Spleen (tissue), 11 donors: Measurements from ENCODE around the gene CAND2. TPM values are rescaled to one million over a fixed set of nuclear protein-coding genes. Genes with fewer than 3 reads are reported as not detected.

ENCODE experiments used
- DNase-seq: peaks from one replicate; pipeline ENCODE4 v3.0.0-alpha.2; 2020
- H3K27ac ChIP-seq, 8 donors: fragments of 200-600 bp; sonication (generic) in 7 of 8; 1 replicate in 4 of 8; 2 replicates in 4 of 8; pipeline versions ENCODE4 v1.5.0 to v1.8.0; 2016 to 2021; ENCODE audit warnings: inconsistent platforms in 4 of 8, mild to moderate bottlenecking in 4 of 8, moderate library complexity in 1 of 8
- H3K27me3 ChIP-seq, 7 donors: fragments of 200-600 bp; sonication (generic) in 6 of 7; replicated peaks in 1 of 7; 1 replicate in 4 of 7; 2 replicates in 3 of 7; pipeline versions ENCODE4 v1.5.0 to v1.8.0; 2016 to 2021; ENCODE audit warnings: inconsistent platforms in 3 of 7, mild to moderate bottlenecking in 1 of 7
- H3K36me3 ChIP-seq, 6 donors: fragments of 200-600 bp; sonication (generic) in 5 of 6; 1 replicate in 4 of 6; 2 replicates in 2 of 6; pipeline versions ENCODE4 v1.5.0 to v1.8.0; 2016 to 2021; ENCODE audit warnings: inconsistent platforms in 2 of 6
- H3K4me1 ChIP-seq, 6 donors: fragments of 200-600 bp; sonication (generic) in 5 of 6; 1 replicate in 3 of 6; 2 replicates in 3 of 6; pipeline versions ENCODE4 v1.5.0 to v1.8.0; 2016 to 2021; ENCODE audit warnings: inconsistent platforms in 3 of 6
- H3K4me3 ChIP-seq, 8 donors: fragments of 200-600 bp; sonication (generic) in 7 of 8; 1 replicate in 4 of 8; 2 replicates in 4 of 8; pipeline versions ENCODE4 v1.5.0 to v1.8.0; 2016 to 2021; ENCODE audit warnings: inconsistent platforms in 4 of 8, mild to moderate bottlenecking in 4 of 8, moderate library complexity in 2 of 8
- H3K9me3 ChIP-seq, 8 donors: fragments of 200-600 bp; sonication (generic) in 7 of 8; 1 replicate in 4 of 8; 2 replicates in 4 of 8; pipeline versions ENCODE4 v1.5.0 to v1.8.0; 2016 to 2021; ENCODE audit warnings: inconsistent platforms in 4 of 8
- POLR2A ChIP-seq, 3 donors: fragments of 450-650 bp; IDR thresholded peaks; one replicate each; pipeline ENCODE4 v1.5.1; 2017; ENCODE audit warnings: antibody characterized with exemption in 3 of 3, mild to moderate bottlenecking in 1 of 3
- POLR2AphosphoS5 ChIP-seq, 3 donors: sonication (generic); formaldehyde crosslinking; IDR thresholded peaks; one replicate each; pipeline ENCODE4 v1.5.1; 2017; ENCODE audit warnings: antibody characterized with exemption in 3 of 3
- WGBS, 5 donors: extraction: QIAGEN DNeasy Blood & Tissue Kit in 3 of 5; methylation state at CpG; one replicate each; pipeline versions ENCODE4 v1.1.5 to v1.1.7; 2013 to 2018; 5-methylcytosine and 5-hydroxymethylcytosine counted together
- intact Hi-C: fragments of 100-400 bp; cut with DNase I; formaldehyde crosslinking; loops from one replicate; pipeline ENCODE4 v1.15.0; 2023; ENCODE audit warnings: low total_unique reads
- polyA plus RNA-seq, 3 donors: library from polyadenylated mRNA; stranded (reverse); fragments of 200-250 nt; gene quantifications; one replicate each; pipeline ENCODE4 v1.2.1, GENCODE V29; 2013
- total RNA-seq, 7 donors: library from RNA; depleted of rRNA in 3 of 7; stranded (reverse); fragments of >200 nt in 3 of 7; fragmentation: NEBNext Ultra II Directional in 4 of 7; extraction: Animal tissue kit (Norgen Biotek cat#: 25700) in 4 of 7; gene quantifications; one replicate each; pipeline versions ENCODE4 v1.1.0 to v1.2.1, GENCODE V29; 2016 to 2021
- TF ChIP-seq, protein P1 (sequence below), 11 experiments: fragments of 200-600 bp in 7 of 11; fragments of 450-650 bp in 4 of 11; sonication (generic) in 4 of 11; IDR thresholded peaks in 8 of 11; conservative IDR thresholded peaks in 3 of 11; 1 replicate in 7 of 11; 2 replicates in 4 of 11; pipeline versions ENCODE4 v1.4.0 to v1.8.0; 2016 to 2021; ENCODE audit warnings: antibody characterized with exemption in 11 of 11, inconsistent platforms in 4 of 11, mild to moderate bottlenecking in 1 of 11
- donor health status: healthy with polysubstance abuse.
- donor health status: DM: no; HTN: no; CAD: no; lungs with moderate emphysema.
- donor health status: DM: no; HTN: no; CAD: no.
- donor health status: Bipolar disorder and iron deficiency.
- donor health status: healthy.
- donor health status: DM: no; HTN: no; CAD: no.
- donor health status: DM: yes; HTN: yes; CAD: no.

The CAND2 gene
- total and polyA plus RNA-seq, 10 donors = 0.78 to 12.2 (median 7.5) TPM

DNA sequence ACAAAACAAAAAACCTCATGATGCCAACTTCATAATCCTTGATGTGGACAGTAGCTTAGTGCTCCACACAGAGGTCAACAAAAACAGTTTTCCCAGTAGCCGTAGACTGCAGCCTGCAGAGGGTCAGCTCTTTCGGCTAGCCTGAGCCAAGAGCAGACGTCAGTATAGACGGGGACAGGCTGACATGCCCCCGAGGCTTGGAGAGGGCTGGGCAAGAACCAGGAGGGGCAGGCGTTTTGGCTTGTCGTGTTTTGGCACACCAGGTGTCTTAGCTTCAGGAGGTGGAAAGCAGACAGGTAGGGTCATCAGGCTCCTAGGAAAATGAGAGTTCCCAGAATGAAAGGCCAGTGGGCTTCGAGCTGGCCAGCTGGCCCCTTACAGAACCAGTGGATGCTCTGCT, 21.8 kb downstream of the CAND2 start:
- WGBS, 5 donors = 81 to 96% (median 92%) methylated on average over 8 of the region's 8 CpGs

DNA sequence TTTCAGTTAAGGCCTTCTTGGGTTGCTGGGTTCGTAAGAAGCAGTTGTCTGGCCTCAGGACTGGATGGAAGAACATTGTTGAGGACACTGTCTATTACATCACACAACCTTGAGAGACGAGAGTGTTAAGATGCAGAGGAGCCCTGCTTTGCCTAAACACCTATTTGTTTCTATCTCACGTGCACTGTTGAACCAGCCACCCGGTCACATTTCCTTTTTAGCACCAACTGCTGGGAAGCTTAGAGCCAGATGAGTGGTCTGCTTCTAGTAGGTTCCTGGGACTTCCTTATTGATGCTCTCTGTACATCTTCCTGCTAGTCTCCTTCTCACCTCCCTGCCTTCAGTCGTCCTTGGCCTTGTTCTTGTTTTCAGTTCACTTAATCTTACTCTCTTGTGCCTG, 22.3 kb downstream of the CAND2 start:
- DNase-seq = peak; percentile 1
- TF ChIP-seq POLR2AphosphoS5 (IDR thresholded peaks at IDR 0.05) = no peak
- TF ChIP-seq POLR2A (IDR thresholded peaks at IDR 0.05) = no peak
- TF ChIP-seq, protein P1, sequence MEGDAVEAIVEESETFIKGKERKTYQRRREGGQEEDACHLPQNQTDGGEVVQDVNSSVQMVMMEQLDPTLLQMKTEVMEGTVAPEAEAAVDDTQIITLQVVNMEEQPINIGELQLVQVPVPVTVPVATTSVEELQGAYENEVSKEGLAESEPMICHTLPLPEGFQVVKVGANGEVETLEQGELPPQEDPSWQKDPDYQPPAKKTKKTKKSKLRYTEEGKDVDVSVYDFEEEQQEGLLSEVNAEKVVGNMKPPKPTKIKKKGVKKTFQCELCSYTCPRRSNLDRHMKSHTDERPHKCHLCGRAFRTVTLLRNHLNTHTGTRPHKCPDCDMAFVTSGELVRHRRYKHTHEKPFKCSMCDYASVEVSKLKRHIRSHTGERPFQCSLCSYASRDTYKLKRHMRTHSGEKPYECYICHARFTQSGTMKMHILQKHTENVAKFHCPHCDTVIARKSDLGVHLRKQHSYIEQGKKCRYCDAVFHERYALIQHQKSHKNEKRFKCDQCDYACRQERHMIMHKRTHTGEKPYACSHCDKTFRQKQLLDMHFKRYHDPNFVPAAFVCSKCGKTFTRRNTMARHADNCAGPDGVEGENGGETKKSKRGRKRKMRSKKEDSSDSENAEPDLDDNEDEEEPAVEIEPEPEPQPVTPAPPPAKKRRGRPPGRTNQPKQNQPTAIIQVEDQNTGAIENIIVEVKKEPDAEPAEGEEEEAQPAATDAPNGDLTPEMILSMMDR (IDR thresholded peaks at IDR 0.05 in 8 of 11, conservative IDR thresholded peaks at IDR 0.05 in 3 of 11) = no peak
- H3K27me3 ChIP-seq = no peaks in the 10 kb centered on the region
- 59 to 73% (median 65%) methylated on average over 5 of the region's 5 CpGs for WGBS, 5 donors
- no peak overlapping the region for H3K4me3 ChIP-seq
- intact Hi-C loops = no loop called here
- peaks cover 0 to 9% (median 3%) of the 10 kb centered on the region in 6 donors for H3K4me1 ChIP-seq
- no peak overlapping the region for H3K27ac ChIP-seq
- peaks cover 0 to 48% (median 14%) of the 10 kb centered on the region in 6 donors for H3K36me3 ChIP-seq
- no peaks in the 10 kb centered on the region for H3K9me3 ChIP-seq

More for the DNA sequence above, 21.8 kb downstream of the CAND2 start:
- peaks cover 0 to 9% (median 3%) of the 10 kb centered on the region in 6 donors for H3K4me1 ChIP-seq
- H3K9me3 ChIP-seq = no peaks in the 10 kb centered on the region
- TF ChIP-seq POLR2A (IDR thresholded peaks at IDR 0.05) (no peak), POLR2AphosphoS5 (IDR thresholded peaks at IDR 0.05) (no peak)
- TF ChIP-seq, protein P1 (IDR thresholded peaks at IDR 0.05 in 8 of 11, conservative IDR thresholded peaks at IDR 0.05 in 3 of 11) = no peak
- no peaks in the 10 kb centered on the region for H3K27me3 ChIP-seq
- intact Hi-C loops = no loop called here
- no peak overlapping the region for H3K27ac ChIP-seq
- H3K4me3 ChIP-seq = no peak overlapping the region
- H3K36me3 ChIP-seq = peaks cover 0 to 53% (median 14%) of the 10 kb centered on the region in 6 donors
- peak; percentile 54 for DNase-seq

DNA sequence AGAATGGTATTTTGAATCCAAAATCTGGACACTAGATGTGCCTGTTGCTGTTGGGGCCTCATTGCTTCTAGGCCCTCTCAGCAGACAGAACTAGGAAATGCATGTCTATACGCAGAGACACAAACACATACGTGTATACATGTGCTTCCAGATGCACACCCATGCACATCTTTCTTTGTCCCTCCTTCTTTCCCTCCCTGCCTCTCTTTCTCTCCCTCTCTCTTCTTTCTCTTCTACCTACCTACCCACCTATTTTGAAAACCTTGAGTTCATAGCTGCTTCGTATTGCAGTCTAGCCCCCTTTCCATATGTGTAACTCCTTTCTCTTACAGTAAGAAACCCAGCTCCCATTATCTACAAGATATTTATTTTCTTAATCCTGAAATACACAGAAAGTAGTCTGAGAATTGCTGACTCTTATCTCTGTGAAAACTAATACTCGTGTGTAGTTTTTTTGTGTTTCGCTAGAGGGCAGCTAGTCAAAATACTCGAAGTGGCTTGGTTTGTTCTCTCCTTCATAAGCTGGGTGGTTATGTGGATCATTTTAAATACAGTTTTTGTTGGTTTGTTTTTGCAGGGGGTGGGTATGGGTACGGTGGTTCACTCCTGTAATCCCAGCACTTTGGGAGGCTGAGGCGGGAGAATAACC, 26.4 kb downstream of the CAND2 start:
- intact Hi-C loops = no loop called here
- WGBS, 5 donors = 55 to 74% (median 67%) methylated on average over 7 to 8 of the region's 8 CpGs
- TF ChIP-seq, protein P1 (IDR thresholded peaks at IDR 0.05 in 8 of 11, conservative IDR thresholded peaks at IDR 0.05 in 3 of 11) = no peak
- TF ChIP-seq POLR2A (IDR thresholded peaks at IDR 0.05) = no peak
- TF ChIP-seq POLR2AphosphoS5 (IDR thresholded peaks at IDR 0.05) = no peak
- H3K9me3 ChIP-seq = no peaks in the 10 kb centered on the region
- H3K36me3 ChIP-seq = peaks cover 0 to 23% (median 3%) of the 10 kb centered on the region in 6 donors
- no peaks in the 10 kb centered on the region for H3K27me3 ChIP-seq
- no peak overlapping the region for H3K27ac ChIP-seq
- no peak overlapping the region for H3K4me3 ChIP-seq
- no peak for DNase-seq
- H3K4me1 ChIP-seq = no peaks in the 10 kb centered on the region

DNA sequence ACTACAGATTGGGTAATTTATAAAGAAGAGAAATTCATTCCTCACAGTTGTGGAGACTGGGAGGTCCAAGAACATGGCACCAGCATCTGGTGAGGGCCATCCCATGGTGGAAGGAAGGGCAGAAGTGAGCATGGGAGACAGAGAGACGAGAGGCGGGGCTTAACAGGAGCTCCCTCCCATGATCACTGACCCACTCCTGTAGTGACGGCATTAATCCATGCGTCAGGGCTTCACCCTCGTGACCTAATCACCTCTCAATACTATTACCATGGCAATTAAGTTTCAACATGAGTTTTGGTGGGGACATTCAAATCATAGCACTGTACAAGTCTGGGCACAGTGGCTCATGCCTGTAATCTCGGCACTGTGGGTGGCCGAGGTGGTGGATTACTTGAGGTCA, 27.8 kb downstream of the CAND2 start:
- Histone ChIP-seq H3K4me3 (no peak overlapping the region), H3K27ac (no peak overlapping the region), H3K4me1 (no peaks in the 10 kb centered on the region), H3K36me3 (peaks cover 0 to 30% (median 3%) of the 10 kb centered on the region in 6 donors), H3K9me3 (no peaks in the 10 kb centered on the region), H3K27me3 (no peaks in the 10 kb centered on the region)
- TF ChIP-seq, protein P1 (IDR thresholded peaks at IDR 0.05 in 8 of 11, conservative IDR thresholded peaks at IDR 0.05 in 3 of 11) = no peak
- TF ChIP-seq POLR2AphosphoS5 (IDR thresholded peaks at IDR 0.05) (no peak), POLR2A (IDR thresholded peaks at IDR 0.05) (no peak)
- intact Hi-C loops = no loop called here
- WGBS, 5 donors = 81 to 96% (median 87%) methylated on average over 7 of the region's 7 CpGs
- peak; percentile 27 for DNase-seq
